Kidney (tissue), 14 donors: Measurements from ENCODE around the gene RFC2. TPM values are rescaled to one million over a fixed set of nuclear protein-coding genes. Genes with fewer than 3 reads are reported as not detected.

Experiments used
- DNase-seq, 5 donors: peaks; one replicate each; pipeline ENCODE4 v3.0.0-alpha.2; 2013 to 2020
- FAIRE-seq: peaks from 2 replicates; lab custom pipeline; 2012; peaks lifted over from hg19 to GRCh38; lab: Jason Lieb, UNC
- H3K27ac ChIP-seq, 2 donors: one replicate each; pipeline ENCODE4 v1.7.0; 2013; ENCODE audit warnings: low read depth in 2 of 2, low read length in 2 of 2, inconsistent platforms in 1 of 2
- H3K27me3 ChIP-seq: one replicate; pipeline ENCODE4 v1.7.1; 2013; ENCODE audit warnings: low read length, inconsistent platforms; ENCODE audit not compliant: control insufficient read depth, insufficient read depth
- H3K36me3 ChIP-seq, 3 donors: one replicate each; pipeline versions ENCODE4 v1.7.0 to v1.7.1; 2013; ENCODE audit warnings: low read length in 3 of 3, control low read depth in 1 of 3, inconsistent platforms in 1 of 3; ENCODE audit not compliant: insufficient read depth in 3 of 3, control insufficient read depth in 2 of 3
- H3K4me1 ChIP-seq, 3 donors: one replicate each; pipeline versions ENCODE4 v1.7.0 to v1.7.1; 2013; ENCODE audit warnings: low read length in 3 of 3, inconsistent platforms in 1 of 3, low read depth in 1 of 3; ENCODE audit not compliant: control insufficient read depth in 2 of 3, insufficient read depth in 2 of 3
- H3K4me3 ChIP-seq, 3 donors: one replicate each; pipeline versions ENCODE4 v1.7.0 to v1.8.1; 2013; ENCODE audit warnings: low read length in 3 of 3, control low read depth in 1 of 3, inconsistent platforms in 1 of 3
- H3K9ac ChIP-seq, 3 donors: one replicate each; pipeline versions ENCODE4 v1.7.0 to v1.7.1; 2013; ENCODE audit warnings: low read length in 3 of 3, control low read depth in 1 of 3, inconsistent platforms in 1 of 3
- H3K9me3 ChIP-seq, 3 donors: one replicate each; pipeline versions ENCODE4 v1.7.0 to v1.7.1; 2013; ENCODE audit warnings: low read length in 3 of 3, control low read depth in 1 of 3, inconsistent platforms in 1 of 3; ENCODE audit not compliant: control insufficient read depth in 2 of 3, insufficient read depth in 1 of 3
- intact Hi-C: fragments of 100-400 bp; cut with DNase I; formaldehyde crosslinking; loops from one replicate; pipeline ENCODE4 v1.11.1; 2022
- polyA plus RNA-seq: library from polyadenylated mRNA; stranded (reverse); fragments of 350-450 nt; fragmentation: Illumina TruSeq; extraction: RNeasy Lipid Tissue Mini Kit (QIAGEN cat#74804); gene quantifications from one replicate; pipeline ENCODE4 v1.2.3, GENCODE V29; 2014; ENCODE audit warnings: low read depth, low replicate concordance; ENCODE audit not compliant: insufficient read depth
- total RNA-seq: library from RNA; stranded (reverse); fragmentation: NEBNext Ultra II Directional; extraction: Animal tissue kit (Norgen Biotek cat#: 25700); gene quantifications from one replicate; pipeline ENCODE4 v1.2.1, GENCODE V29; 2021
- TF ChIP-seq, protein P1 (sequence below): IDR thresholded peaks from 3 replicates; pipeline ENCODE4 v1.5.1; 2012; ENCODE audit warnings: mild to moderate bottlenecking, moderate library complexity, borderline replicate concordance; ENCODE audit not compliant: insufficient read depth; ENCODE audit errors: extremely low read depth
- donor health status: control.
- donor health status: control.
- donor health status: control.
- donor health status: control.
- donor health status: control.
- donor health status: DM: yes; HTN: yes; CAD: no.
- donor health status: Normal renal cell carcinoma (clear cell type).

RFC2 gene
- total and polyA plus RNA-seq, 2 donors from 2014 or later: 16.2 to 21.1 TPM

DNA sequence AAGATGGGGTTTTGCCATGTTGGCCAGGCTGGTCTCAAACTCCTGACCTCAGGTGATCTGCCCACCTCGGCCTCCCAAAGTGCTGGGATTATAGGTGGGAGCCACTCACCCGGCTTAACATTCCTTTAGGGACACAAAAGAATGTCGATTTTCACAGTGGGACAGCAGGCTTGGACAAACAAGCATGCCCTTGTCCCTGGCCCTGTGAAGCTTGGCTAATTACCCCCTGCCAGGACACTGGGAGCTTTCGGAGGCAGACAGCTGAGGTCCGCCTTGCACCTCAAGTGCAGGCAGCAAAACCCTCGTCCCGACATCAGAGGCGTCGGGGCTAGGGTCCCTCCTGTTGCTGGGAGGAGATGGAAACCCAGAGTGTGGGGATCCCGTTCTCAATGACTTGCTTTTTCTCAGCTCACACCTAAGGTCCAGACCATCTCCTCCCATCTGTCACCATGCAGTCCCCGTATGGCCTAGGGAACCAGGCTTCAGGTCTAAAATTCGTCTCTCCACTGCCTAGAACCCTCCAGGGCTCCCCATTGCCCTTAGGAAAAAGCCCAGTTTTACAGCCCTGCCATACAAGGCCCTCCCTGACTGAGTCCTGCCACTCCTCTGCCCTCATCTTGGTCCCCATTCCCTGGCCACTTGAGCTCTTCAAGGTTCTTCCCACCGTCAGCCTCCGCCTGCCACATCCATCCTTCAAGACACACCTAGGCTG is 28.7 kb upstream of the RFC2 start:
- Histone ChIP-seq H3K4me1 (peaks cover 0 to 2% (median 2%) of the 10 kb centered on the region in 3 donors), H3K27ac (no peak overlapping the region), H3K27me3 (no peaks in the 10 kb centered on the region), H3K9me3 (no peaks in the 10 kb centered on the region), H3K4me3 (no peak overlapping the region), H3K36me3 (no peaks in the 10 kb centered on the region), H3K9ac (no peak overlapping the region)
- TF ChIP-seq, protein P1, sequence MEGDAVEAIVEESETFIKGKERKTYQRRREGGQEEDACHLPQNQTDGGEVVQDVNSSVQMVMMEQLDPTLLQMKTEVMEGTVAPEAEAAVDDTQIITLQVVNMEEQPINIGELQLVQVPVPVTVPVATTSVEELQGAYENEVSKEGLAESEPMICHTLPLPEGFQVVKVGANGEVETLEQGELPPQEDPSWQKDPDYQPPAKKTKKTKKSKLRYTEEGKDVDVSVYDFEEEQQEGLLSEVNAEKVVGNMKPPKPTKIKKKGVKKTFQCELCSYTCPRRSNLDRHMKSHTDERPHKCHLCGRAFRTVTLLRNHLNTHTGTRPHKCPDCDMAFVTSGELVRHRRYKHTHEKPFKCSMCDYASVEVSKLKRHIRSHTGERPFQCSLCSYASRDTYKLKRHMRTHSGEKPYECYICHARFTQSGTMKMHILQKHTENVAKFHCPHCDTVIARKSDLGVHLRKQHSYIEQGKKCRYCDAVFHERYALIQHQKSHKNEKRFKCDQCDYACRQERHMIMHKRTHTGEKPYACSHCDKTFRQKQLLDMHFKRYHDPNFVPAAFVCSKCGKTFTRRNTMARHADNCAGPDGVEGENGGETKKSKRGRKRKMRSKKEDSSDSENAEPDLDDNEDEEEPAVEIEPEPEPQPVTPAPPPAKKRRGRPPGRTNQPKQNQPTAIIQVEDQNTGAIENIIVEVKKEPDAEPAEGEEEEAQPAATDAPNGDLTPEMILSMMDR: no peak
- intact Hi-C loops: no loop called here
- FAIRE-seq (no peak), DNase-seq (no peak)

DNA sequence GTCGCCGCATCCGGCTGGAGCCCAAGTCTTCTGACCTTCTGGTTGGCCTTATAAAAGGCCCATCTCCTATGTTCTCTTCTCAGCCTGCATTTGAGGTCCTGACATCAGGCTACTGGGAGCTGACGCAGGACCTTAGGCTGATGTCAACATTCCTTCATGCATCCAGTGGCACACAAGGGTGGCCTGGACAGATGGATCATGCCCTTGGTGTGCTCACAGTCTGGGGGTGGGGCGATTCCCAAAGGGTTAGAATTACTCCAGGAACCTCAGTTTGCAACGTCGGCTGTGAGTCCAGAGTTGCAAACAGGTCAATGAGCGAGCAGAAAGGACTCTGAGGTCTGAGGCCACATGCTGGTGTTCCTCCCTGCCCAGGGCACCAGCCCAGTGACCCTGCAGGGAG is 26.8 kb upstream of the RFC2 start:
- H3K27ac ChIP-seq: peak overlapping the region in 1 of 2 donors; percentile 13
- DNase-seq: no peak
- no peak overlapping the region for H3K9ac ChIP-seq
- no peaks in the 10 kb centered on the region for H3K9me3 ChIP-seq
- intact Hi-C loops: no loop called here
- no peak overlapping the region for H3K4me3 ChIP-seq
- TF ChIP-seq, protein P1: no peak
- H3K27me3 ChIP-seq: no peaks in the 10 kb centered on the region
- FAIRE-seq: no peak
- peaks cover 0 to 2% (median 2%) of the 10 kb centered on the region in 3 donors for H3K4me1 ChIP-seq
- no peaks in the 10 kb centered on the region for H3K36me3 ChIP-seq

GRCh38 chr7:74277636-74278035 is 23.4 kb upstream of the RFC2 start:
- FAIRE-seq: no peak

More at GRCh38 chr7:74277636-74278035, 23.4 kb upstream of the RFC2 start:
- no peak overlapping the region for H3K27ac ChIP-seq
- no peaks in the 10 kb centered on the region for H3K36me3 ChIP-seq
- no peaks in the 10 kb centered on the region for H3K9me3 ChIP-seq
- no peak for DNase-seq
- intact Hi-C loops: no loop called here
- no peak overlapping the region for H3K9ac ChIP-seq
- peaks cover 0 to 4% (median 2%) of the 10 kb centered on the region in 3 donors for H3K4me1 ChIP-seq
- H3K27me3 ChIP-seq: no peaks in the 10 kb centered on the region
- no peak overlapping the region for H3K4me3 ChIP-seq
- TF ChIP-seq, protein P1: no peak
